GM23338 (cell line): ENCODE data around the gene EPHA3. TPM values are rescaled to one million over a fixed set of nuclear protein-coding genes. Genes with fewer than 3 reads are reported as not detected.
A peak's percentile ranks its signal among the peaks of the same experiment; 100 is the strongest.

Source experiments
- ATAC-seq: fragments of 200-7000 bp; cut with Tn5 transposase; 3 replicates; pipeline ENCODE4 v1.9.1; 2020
- DNase-seq: peaks from one replicate; pipeline ENCODE4 v3.0.0-alpha.2; 2015; ENCODE audit warnings: low spot score
- H2AFZ ChIP-seq: fragments of 200-600 bp; sonication (generic); 2 replicates; pipeline ENCODE4 v1.8.0; 2016; ENCODE audit warnings: antibody characterized with exemption, mild to moderate bottlenecking, moderate library complexity
- H3F3A ChIP-seq: fragments of 200-600 bp; sonication (generic); replicated peaks from 2 replicates; pipeline ENCODE4 v1.8.0; 2017; ENCODE audit warnings: antibody characterized with exemption, mixed run types, low read depth
- H3K27ac ChIP-seq: fragments of 200-600 bp; sonication (generic); 2 replicates; pipeline ENCODE4 v1.6.1; 2016; ENCODE audit warnings: low read depth
- H3K27me3 ChIP-seq: fragments of 200-600 bp; sonication (generic); 2 replicates; pipeline ENCODE4 v1.8.0; 2016; ENCODE audit warnings: mild to moderate bottlenecking, mixed run types, moderate library complexity; ENCODE audit not compliant: insufficient read depth
- H3K36me3 ChIP-seq: fragments of 200-600 bp; sonication (generic); 2 replicates; pipeline ENCODE4 v1.8.0; 2016; ENCODE audit warnings: mild to moderate bottlenecking; ENCODE audit not compliant: insufficient read depth
- H3K4me1 ChIP-seq: fragments of 200-600 bp; sonication (generic); 2 replicates; pipeline ENCODE4 v1.8.0; 2016; ENCODE audit warnings: mild to moderate bottlenecking, moderate library complexity; ENCODE audit not compliant: insufficient read depth
- H3K4me2 ChIP-seq: fragments of 200-600 bp; sonication (generic); 2 replicates; pipeline ENCODE4 v1.7.1; 2017; ENCODE audit warnings: mixed run types
- H3K4me3 ChIP-seq: fragments of 200-600 bp; sonication (generic); 2 replicates; pipeline ENCODE4 v1.6.1; 2016; ENCODE audit warnings: mixed run types
- H3K79me2 ChIP-seq: fragments of 200-600 bp; sonication (generic); replicated peaks from 2 replicates; pipeline ENCODE4 v1.8.0; 2017; ENCODE audit warnings: mild to moderate bottlenecking; ENCODE audit not compliant: insufficient read depth
- H3K9me2 ChIP-seq: fragments of 200-600 bp; sonication (generic); 2 replicates; pipeline ENCODE4 v1.8.0; 2017; ENCODE audit not compliant: insufficient read depth
- H4K20me1 ChIP-seq: fragments of 200-600 bp; sonication (generic); replicated peaks from 2 replicates; pipeline ENCODE4 v1.8.0; 2017; ENCODE audit warnings: mild to moderate bottlenecking; ENCODE audit not compliant: insufficient read depth
- H3K27ac Mint-ChIP-seq: 2 replicates; pipeline ENCODE4 v1.8.0; 2020; ENCODE audit warnings: inconsistent platforms, mild to moderate bottlenecking, moderate library complexity, mixed read lengths
- H3K27me3 Mint-ChIP-seq: 3 replicates; pipeline ENCODE4 v1.8.0; 2022; ENCODE audit warnings: low read depth, mild to moderate bottlenecking, moderate library complexity, mixed read lengths, inconsistent platforms; ENCODE audit not compliant: insufficient read depth, poor library complexity
- H3K36me3 Mint-ChIP-seq: 3 replicates; pipeline ENCODE4 v1.8.0; 2021; ENCODE audit warnings: low read depth, mild to moderate bottlenecking, inconsistent platforms, moderate library complexity, mixed read lengths
- H3K4me1 Mint-ChIP-seq: 3 replicates; pipeline ENCODE4 v1.8.0; 2020; ENCODE audit warnings: mild to moderate bottlenecking, inconsistent platforms, mixed read lengths
- H3K4me3 Mint-ChIP-seq: 3 replicates; pipeline ENCODE4 v1.8.0; 2021; ENCODE audit warnings: moderate library complexity, mild to moderate bottlenecking, inconsistent platforms, mixed read lengths
- H3K9me3 Mint-ChIP-seq: 3 replicates; pipeline ENCODE4 v1.8.0; 2020; ENCODE audit warnings: moderate library complexity, mild to moderate bottlenecking, inconsistent platforms, mixed read lengths
- CREB1 ChIP-seq: fragments of 250-450 bp; sonication (Bioruptor Pico); IDR thresholded peaks from 2 replicates; pipeline ENCODE4 v1.5.0; 2020; ENCODE audit warnings: low read depth, mild to moderate bottlenecking, moderate library complexity
- EZH2 ChIP-seq: fragments of 200-600 bp; sonication (generic); IDR thresholded peaks from one replicate; pipeline ENCODE4 v1.8.0; 2017; ENCODE audit warnings: antibody characterized with exemption, mild to moderate bottlenecking, low read depth; ENCODE audit not compliant: unreplicated experiment
- ZNF331 ChIP-seq: fragments of 250-450 bp; sonication (Bioruptor Pico); IDR thresholded peaks from 2 replicates; pipeline ENCODE4 v1.5.0; 2020; ENCODE audit warnings: low read depth, mild to moderate bottlenecking, moderate library complexity
- long read RNA-seq: library from polyadenylated mRNA; unstranded; transcript quantifications from one replicate; pipeline ENCODE4 v2.0.0, GENCODE V29; 2020; ENCODE audit not compliant: unreplicated experiment
- polyA plus RNA-seq: library from polyadenylated mRNA; unstranded; fragments of >200 nt; fragmentation: Nextera tagmentation; extraction: Ambion mirVana; gene quantifications from 2 replicates; pipeline ENCODE4 v1.2.1, GENCODE V29; 2016
- total RNA-seq: library from RNA; depleted of rRNA; stranded (reverse); fragments of >200 nt; shearing (Covaris generic); gene quantifications from 2 replicates; pipeline ENCODE4 v1.2.3, GENCODE V29; 2014; rRNA removed
- TF ChIP-seq, protein P1 (sequence below): fragments of 250-450 bp; sonication (Bioruptor Pico); IDR thresholded peaks from 2 replicates; pipeline ENCODE4 v1.5.0; 2020; ENCODE audit warnings: mild to moderate bottlenecking, moderate library complexity

Gene EPHA3
- total RNA-seq (0.21 and 0.47 TPM in 2 replicates), polyA plus RNA-seq (0.05 TPM in 1 of 2 replicates, not detected in the other)
- long read RNA-seq, result 0 reads

DNA sequence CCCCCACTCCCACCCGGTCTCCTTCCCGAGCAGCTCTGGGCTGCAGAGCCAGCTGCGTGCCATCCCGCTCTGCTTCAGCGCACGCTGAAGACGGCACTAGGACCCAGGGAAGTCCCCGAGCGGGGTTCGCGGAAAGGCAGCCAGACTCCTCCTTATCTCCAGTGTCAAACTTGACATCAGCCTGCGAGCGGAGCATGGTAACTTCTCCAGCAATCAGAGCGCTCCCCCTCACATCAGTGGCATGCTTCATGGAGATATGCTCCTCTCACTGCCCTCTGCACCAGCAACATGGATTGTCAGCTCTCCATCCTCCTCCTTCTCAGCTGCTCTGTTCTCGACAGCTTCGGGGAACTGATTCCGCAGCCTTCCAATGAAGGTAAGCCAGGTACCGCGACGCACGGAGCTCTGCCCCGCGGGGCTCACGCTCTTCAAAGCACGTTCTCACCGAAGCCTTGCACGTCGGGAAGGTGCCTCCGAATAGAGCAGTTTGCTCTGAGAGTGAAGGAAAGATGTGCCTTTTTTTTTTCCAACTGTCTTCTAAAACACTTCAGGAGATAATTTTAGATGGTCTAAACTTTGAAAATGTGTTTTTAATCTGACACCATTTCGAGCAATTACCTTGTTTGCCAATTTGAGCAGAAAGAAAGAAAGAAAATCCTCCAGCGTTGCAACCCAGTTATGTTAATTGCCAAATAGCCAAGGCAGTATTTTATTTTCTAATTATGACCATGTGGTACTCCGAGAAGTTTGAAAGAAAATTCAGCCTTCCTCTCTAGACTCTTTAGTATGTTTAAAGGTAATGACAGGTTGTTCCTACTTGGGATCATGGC lies at the start of gene EPHA3:
TSS of gene EPHA3 (plus strand) at position 161 of the 830 bp plus-strand sequence. CDS start at position 289, 128 bp downstream.
- peak; percentile 60 for TF ChIP-seq CREB1 (CRISPR knock-in tag)
- 0 out of 2 replicates have a peak, but pooled peaks have one; percentile 25 for TF ChIP-seq ZNF331 (CRISPR knock-in tag)
- peak; percentile 48 for TF ChIP-seq EZH2
- TF ChIP-seq, protein P1, sequence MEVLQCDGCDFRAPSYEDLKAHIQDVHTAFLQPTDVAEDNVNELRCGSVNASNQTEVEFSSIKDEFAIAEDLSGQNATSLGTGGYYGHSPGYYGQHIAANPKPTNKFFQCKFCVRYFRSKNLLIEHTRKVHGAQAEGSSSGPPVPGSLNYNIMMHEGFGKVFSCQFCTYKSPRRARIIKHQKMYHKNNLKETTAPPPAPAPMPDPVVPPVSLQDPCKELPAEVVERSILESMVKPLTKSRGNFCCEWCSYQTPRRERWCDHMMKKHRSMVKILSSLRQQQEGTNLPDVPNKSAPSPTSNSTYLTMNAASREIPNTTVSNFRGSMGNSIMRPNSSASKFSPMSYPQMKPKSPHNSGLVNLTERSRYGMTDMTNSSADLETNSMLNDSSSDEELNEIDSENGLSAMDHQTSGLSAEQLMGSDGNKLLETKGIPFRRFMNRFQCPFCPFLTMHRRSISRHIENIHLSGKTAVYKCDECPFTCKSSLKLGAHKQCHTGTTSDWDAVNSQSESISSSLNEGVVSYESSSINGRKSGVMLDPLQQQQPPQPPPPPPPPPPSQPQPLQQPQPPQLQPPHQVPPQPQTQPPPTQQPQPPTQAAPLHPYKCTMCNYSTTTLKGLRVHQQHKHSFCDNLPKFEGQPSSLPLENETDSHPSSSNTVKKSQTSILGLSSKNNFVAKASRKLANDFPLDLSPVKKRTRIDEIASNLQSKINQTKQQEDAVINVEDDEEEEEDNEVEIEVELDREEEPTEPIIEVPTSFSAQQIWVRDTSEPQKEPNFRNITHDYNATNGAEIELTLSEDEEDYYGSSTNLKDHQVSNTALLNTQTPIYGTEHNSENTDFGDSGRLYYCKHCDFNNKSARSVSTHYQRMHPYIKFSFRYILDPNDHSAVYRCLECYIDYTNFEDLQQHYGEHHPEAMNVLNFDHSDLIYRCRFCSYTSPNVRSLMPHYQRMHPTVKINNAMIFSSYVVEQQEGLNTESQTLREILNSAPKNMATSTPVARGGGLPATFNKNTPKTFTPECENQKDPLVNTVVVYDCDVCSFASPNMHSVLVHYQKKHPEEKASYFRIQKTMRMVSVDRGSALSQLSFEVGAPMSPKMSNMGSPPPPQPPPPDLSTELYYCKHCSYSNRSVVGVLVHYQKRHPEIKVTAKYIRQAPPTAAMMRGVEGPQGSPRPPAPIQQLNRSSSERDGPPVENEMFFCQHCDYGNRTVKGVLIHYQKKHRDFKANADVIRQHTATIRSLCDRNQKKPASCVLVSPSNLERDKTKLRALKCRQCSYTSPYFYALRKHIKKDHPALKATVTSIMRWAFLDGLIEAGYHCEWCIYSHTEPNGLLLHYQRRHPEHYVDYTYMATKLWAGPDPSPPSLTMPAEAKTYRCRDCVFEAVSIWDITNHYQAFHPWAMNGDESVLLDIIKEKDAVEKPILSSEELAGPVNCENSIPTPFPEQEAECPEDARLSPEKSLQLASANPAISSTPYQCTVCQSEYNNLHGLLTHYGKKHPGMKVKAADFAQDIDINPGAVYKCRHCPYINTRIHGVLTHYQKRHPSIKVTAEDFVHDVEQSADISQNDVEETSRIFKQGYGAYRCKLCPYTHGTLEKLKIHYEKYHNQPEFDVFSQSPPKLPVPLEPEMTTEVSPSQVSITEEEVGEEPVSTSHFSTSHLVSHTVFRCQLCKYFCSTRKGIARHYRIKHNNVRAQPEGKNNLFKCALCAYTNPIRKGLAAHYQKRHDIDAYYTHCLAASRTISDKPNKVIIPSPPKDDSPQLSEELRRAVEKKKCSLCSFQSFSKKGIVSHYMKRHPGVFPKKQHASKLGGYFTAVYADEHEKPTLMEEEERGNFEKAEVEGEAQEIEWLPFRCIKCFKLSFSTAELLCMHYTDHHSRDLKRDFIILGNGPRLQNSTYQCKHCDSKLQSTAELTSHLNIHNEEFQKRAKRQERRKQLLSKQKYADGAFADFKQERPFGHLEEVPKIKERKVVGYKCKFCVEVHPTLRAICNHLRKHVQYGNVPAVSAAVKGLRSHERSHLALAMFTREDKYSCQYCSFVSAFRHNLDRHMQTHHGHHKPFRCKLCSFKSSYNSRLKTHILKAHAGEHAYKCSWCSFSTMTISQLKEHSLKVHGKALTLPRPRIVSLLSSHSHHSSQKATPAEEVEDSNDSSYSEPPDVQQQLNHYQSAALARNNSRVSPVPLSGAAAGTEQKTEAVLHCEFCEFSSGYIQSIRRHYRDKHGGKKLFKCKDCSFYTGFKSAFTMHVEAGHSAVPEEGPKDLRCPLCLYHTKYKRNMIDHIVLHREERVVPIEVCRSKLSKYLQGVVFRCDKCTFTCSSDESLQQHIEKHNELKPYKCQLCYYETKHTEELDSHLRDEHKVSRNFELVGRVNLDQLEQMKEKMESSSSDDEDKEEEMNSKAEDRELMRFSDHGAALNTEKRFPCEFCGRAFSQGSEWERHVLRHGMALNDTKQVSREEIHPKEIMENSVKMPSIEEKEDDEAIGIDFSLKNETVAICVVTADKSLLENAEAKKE (CRISPR knock-in tag), result no peak
- Histone ChIP-seq H3K4me1 (peaks cover 11% of the 10 kb centered on the region), H4K20me1 (no peaks in the 10 kb centered on the region), H3F3A (no peaks in the 10 kb centered on the region), H3K27ac (no peak within 1 kb of the TSS), H3K4me2 (peak within 1 kb of the TSS; percentile 77), H3K4me3 (peak within 1 kb of the TSS; percentile 51), H3K79me2 (no peaks in the 10 kb centered on the region), H3K27me3 (peaks cover 45% of the 10 kb centered on the region), H3K36me3 (no peaks in the 10 kb centered on the region), H2AFZ (peak within 1 kb of the TSS; percentile 73), H3K9me2 (no peaks in the 10 kb centered on the region)
- Mint-ChIP-seq H3K36me3 (no peaks in the 10 kb centered on the region), H3K27ac (no peak within 1 kb of the TSS), H3K4me1 (peaks cover 9% of the 10 kb centered on the region; the same call in 2 of the 3 replicates), H3K4me3 (peak within 1 kb of the TSS; percentile 77), H3K27me3 (peaks cover 13% of the 10 kb centered on the region), H3K9me3 (no peaks in the 10 kb centered on the region)
- peak; percentile 99 for ATAC-seq
- DNase-seq, result peak; percentile 84
